ENCODE data around the gene KCTD16. TPM values are rescaled to one million over a fixed set of nuclear protein-coding genes. Genes with fewer than 3 reads are reported as not detected.

Gene KCTD16
- total and polyA plus RNA-seq, 12 donors, result 0.02 to 0.42 (median 0.10) TPM; not detected in 2

DNA sequence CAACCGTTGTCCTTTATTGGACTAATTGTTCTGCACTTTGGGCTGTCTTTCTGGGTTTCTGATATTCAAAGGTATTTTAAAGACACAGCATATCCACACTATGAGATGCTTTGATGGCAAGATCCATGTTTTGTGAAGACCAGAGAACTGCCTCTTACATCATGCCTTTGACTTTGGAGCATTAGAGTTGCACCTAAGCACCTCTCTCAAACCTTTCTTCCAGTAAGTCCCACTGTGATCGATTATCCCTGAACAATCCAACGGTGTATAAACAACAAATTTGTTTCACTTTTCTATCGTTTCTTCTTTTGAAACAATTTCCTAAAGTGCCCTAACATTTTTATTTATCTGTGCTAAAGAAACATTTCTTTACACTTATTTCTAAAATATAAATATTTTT is 144.4 kb downstream of the KCTD16 start:
- Histone ChIP-seq H3K9me3 (no peaks in the 10 kb centered on the region), H3K27me3 (peaks cover 0 to 13% (median 0%) of the 10 kb centered on the region in 7 donors), H3K4me1 (no peaks in the 10 kb centered on the region), H3K36me3 (no peaks in the 10 kb centered on the region), H3K4me3 (no peak overlapping the region), H3K27ac (no peak overlapping the region)
- 83 to 91% methylated on average over 4 of the region's 4 CpGs for WGBS, 2 donors
- ATAC-seq, result no peak
- DNase-seq, result no peak
- intact Hi-C loops (cut with DNase I), result no loop called here
- no peak for TF ChIP-seq CTCF (IDR thresholded peaks at IDR 0.05)

- TF ChIP-seq CTCF (IDR thresholded peaks at IDR 0.05), result no peak
- H3K27ac ChIP-seq, result no peak overlapping the region
- H3K36me3 ChIP-seq, result no peaks in the 10 kb centered on the region
- no peaks in the 10 kb centered on the region for H3K9me3 ChIP-seq
- H3K4me3 ChIP-seq, result no peak overlapping the region
- DNase-seq (no peak), ATAC-seq (no peak)
- WGBS, 2 donors, result 92 to 93% methylated on average over 12 of the region's 12 CpGs
- peaks cover 0 to 12% (median 0%) of the 10 kb centered on the region in 7 donors for H3K27me3 ChIP-seq
- H3K4me1 ChIP-seq, result no peaks in the 10 kb centered on the region
- intact Hi-C loops (cut with DNase I), result no loop called here
Measured at GRCh38 chr5:144315994-144316634, 145.4 kb downstream of the KCTD16 start.

DNA sequence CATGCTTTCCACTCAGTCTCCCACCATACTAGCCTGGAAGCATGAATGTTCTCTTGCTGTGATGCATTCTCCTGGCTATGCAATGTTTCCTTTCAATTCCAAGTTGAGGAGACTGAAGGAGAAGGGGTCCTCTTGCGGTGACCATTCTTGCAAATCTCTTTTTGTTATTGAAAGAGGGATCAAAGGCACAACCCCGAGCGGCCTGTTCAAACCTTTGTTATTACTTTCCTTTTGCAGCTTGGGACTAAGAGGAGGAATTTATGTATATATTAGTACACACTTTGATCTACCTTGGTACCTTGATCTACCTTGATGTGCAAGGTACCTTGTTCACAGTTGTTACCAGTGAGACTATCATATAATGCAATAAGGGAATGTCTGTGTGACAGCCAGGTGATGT is 147.3 kb downstream of the KCTD16 start:
- ATAC-seq, result no peak
- 75 to 82% methylated on average over 3 of the region's 3 CpGs for WGBS, 2 donors
- H3K4me3 ChIP-seq, result no peak overlapping the region
- H3K27me3 ChIP-seq, result peaks cover 0 to 12% (median 0%) of the 10 kb centered on the region in 7 donors
- H3K27ac ChIP-seq, result no peak overlapping the region
- H3K9me3 ChIP-seq, result no peaks in the 10 kb centered on the region
- no peaks in the 10 kb centered on the region for H3K36me3 ChIP-seq
- H3K4me1 ChIP-seq, result no peaks in the 10 kb centered on the region
- no peak for DNase-seq
- no peak for TF ChIP-seq CTCF (IDR thresholded peaks at IDR 0.05)
- intact Hi-C loops (cut with DNase I), result no loop called here

- Histone ChIP-seq H3K9me3 (no peaks in the 10 kb centered on the region), H3K4me3 (no peak overlapping the region), H3K4me1 (no peaks in the 10 kb centered on the region), H3K27ac (no peak overlapping the region), H3K27me3 (peaks cover 0 to 12% (median 0%) of the 10 kb centered on the region in 7 donors), H3K36me3 (no peaks in the 10 kb centered on the region)
- TF ChIP-seq CTCF (IDR thresholded peaks at IDR 0.05), result no peak
- intact Hi-C loops (cut with DNase I), result no loop called here
- ATAC-seq (no peak), DNase-seq (no peak)
- WGBS, 2 donors, result 68 to 72% methylated on average over 4 of the region's 4 CpGs
Measured at GRCh38 chr5:144318460-144318859, 147.8 kb downstream of the KCTD16 start.

All from heart right ventricle (tissue), 16 donors.